ENCODE results near the gene WDR7.

WDR7 gene

DNA sequence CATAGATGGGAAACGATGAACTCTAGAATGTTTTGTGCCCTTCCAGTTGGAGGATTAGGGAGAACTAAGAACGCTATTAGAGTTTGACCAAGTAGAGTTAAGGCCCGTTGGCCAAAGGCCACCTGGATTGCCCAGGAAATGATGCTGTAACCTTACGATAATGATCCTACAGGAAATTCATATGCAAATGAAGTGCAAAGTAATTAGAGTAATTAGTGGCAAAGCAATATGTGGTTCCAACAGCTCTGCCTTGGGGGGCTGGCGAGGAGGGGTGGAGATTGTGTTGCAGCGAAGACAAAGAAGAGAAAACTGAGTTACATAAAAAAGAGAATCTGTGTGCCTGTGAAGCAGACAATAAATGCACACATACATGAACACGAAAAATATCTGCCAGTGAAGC, 434.2 kb downstream of the WDR7 start:
- CTCF ChIA-PET, result no interaction called here
- TF ChIP-seq SP1 (IDR thresholded peaks at IDR 0.05) (no peak), SUZ12 (IDR thresholded peaks at IDR 0.05) (no peak), LEF1 (IDR thresholded peaks at IDR 0.05; ENCODE audit: borderline replicate concordance) (no peak), HDGF (IDR thresholded peaks at IDR 0.05; ENCODE audit: borderline replicate concordance) (no peak), CTBP1 (IDR thresholded peaks at IDR 0.05; ENCODE audit: borderline replicate concordance) (no peak), FOXK2 (IDR thresholded peaks at IDR 0.05) (no peak), BHLHE40 (IDR thresholded peaks at IDR 0.05; ENCODE audit: borderline replicate concordance) (no peak), ARNT (IDR thresholded peaks at IDR 0.05) (no peak), ZNF384 (IDR thresholded peaks at IDR 0.05) (no peak), ELF4 (IDR thresholded peaks at IDR 0.05) (no peak), FOXA1 (IDR thresholded peaks at IDR 0.05) (no peak), TARDBP (IDR thresholded peaks at IDR 0.05) (no peak), FOXM1 (IDR thresholded peaks at IDR 0.05; ENCODE audit: borderline replicate concordance) (no peak), L3MBTL2 (conservative IDR thresholded peaks at IDR 0.05) (no peak)
- POLR2A ChIA-PET, result no interaction called here
- no peak for DNase-seq (ENCODE audit: extremely low spot score)

DNA sequence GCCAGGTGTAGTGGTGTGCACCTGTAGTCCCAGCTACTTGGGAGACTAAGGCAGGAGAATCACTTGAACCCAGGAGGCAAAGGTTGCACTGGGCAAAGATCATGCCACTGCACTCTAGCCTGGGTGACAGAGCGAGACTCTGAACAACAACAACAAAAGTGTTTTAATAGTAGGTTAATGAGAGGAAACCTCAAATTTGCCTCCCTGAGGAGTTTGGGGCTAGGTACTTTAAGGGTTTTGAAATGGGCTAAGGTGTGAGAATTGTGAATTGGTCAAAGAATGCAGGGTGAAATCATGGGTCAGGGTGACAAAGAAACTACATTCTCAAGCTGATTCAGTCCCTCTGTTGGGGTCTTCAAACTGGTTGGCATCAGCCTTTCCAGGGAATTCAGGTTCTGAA, 435.0 kb downstream of the WDR7 start:
- CTCF ChIA-PET, result no interaction called here

More for the DNA sequence above, 435.0 kb downstream of the WDR7 start:
- DNase-seq (ENCODE audit: extremely low spot score), result no peak
- POLR2A ChIA-PET, result no interaction called here
- TF ChIP-seq HDGF (IDR thresholded peaks at IDR 0.05; ENCODE audit: borderline replicate concordance) (no peak), ELF4 (IDR thresholded peaks at IDR 0.05) (no peak)
